Stimulated activated CD4-positive, alpha-beta T cell treated with anti-CD3 and anti-CD28 coated beads, Interleukin-4, amount 100 ng/mL, for 4 hours (primary cell): ENCODE results near the gene ABCC11.

Experiments used
- DNase-seq, 2 experiments: peaks; one replicate each; pipeline ENCODE4 v3.0.0-alpha.2; 2020

Gene ABCC11

DNA sequence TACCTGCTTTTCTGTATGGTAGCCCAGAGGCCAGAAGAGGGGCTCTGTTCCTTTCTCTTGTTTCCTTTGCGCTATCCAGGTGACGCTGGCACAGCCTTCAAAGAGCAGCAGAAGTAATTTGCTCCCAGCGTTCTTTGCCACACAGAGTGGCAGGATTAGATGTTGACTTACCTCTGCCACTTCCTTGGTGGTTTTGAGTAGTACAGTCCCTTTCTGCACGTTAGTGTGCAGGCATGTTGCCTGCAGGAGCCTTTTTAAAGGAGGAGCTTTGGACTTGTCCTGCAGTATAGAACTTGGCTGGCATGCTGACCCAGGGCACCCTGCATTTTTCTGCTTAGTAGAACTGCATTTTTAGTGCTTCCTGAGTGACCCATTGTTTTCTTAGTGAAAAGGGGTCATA is at the start of gene ABCC11:
TSS of gene ABCC11 (minus strand) at position 229 of the 400 bp plus-strand sequence. CDS start 15,618 bp downstream, outside the sequence.
- no peak for DNase-seq

DNA sequence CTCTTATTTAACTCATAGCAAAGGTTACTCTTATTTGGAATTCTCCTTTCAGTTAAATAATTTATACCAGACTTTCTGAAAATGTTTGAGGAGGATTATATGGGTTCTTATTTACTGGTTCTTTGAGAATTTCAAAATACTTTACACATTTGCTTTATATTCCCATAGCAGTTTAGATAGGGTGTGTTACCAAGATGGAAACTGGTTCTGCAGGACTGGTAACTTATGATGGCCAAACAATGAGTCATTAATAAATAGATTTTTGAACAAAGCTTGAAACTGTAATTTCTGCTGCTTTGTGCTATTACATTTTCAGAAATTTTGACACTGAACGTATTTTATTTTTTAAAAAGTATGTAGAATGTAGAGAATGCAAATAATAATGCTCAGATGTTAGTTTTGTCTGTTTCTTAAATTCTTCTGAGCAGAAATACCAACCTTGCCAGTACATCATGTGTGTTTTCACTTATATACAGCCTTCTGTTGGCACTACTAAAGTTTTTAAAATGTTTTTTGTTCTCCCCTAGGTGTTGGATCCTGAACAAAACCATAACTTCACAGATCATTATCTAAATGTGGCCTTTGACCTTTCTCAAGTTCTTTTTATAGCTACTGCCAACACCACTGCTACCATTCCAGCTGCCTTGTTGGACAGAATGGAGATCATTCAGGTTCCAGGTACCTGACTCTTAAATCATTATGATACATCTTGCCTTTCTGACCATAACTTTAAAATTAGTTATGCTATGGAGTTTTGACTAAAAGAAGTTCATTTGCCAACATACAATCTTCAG is 48.3 kb upstream of the ABCC11 start:
- DNase-seq = no peak

DNA sequence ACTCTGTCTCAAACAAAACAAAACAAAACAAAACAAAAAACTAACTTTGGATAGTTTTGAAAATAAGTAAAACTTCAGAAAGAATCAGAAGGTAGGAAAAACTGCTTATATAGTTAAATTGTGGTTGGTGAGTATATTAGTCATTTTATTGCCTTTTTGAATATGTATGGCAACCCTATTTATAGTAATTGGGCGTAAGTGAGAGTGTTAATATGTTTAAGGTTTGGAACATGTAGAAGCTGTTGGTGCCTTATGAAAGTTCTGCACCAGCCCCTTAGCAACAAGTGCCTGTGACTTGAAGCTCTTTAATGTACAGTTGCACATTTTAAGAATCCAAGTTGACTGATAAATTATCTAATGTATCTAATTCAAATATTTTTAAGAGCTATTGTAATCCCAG is 47.4 kb upstream of the ABCC11 start:
- no peak for DNase-seq

DNA sequence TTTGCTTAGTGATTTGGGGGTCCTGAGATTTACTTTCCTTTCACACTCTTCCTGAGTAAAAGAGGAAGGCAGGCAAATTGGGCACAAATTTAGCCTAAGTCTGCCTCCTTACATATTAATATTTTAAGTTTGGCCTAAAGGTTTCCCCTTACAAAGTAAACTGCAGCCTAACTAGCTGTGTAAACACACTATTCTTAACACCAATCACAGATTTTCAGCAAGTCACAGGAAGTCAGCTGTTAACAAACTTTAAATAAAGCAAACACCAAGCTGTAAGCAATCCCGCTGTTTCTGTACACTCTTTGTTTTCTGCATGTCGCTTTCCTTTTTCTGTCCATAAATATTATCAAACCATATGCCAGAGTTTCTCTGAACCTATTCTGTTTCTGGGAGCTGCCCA is 45.1 kb upstream of the ABCC11 start:
- DNase-seq = no peak

DNA sequence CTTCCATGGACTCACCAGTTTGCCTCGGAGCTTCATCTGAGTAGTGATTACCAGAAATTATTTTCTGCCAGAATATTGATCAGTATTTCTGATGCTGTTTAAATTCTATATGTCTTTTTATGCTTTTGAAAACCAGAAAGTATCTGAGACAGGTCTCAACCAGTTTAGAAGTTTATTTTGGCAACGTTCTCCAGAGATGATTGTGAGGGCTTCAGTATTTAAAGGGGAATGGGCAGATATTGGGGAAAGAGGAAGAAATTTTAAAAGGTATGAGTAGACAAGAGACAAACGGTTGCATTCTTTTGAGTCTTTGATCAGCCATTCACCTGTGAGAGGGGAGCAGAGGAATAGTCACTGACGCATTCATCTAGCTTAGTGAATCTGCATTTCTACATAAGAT is 44.4 kb upstream of the ABCC11 start:
- DNase-seq = no peak

DNA sequence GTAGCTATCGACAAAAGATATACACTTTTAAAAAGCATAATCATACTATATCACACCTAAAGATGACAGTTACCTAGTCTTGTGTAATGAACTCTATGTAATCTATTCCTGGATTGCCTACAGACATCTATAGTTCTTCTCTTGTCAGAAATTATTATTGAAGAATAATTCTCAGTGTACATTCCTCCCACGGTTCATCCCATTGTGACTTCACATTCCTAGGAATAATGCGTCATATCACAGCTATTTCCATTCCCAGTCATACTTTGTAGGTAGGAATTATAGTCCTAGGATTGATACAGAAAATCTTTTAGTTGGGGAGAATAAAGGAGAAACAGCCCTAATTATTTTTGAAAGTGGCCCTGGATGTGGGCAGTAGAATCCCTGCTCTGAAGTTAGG is 44.0 kb upstream of the ABCC11 start:
- DNase-seq = no peak

DNA sequence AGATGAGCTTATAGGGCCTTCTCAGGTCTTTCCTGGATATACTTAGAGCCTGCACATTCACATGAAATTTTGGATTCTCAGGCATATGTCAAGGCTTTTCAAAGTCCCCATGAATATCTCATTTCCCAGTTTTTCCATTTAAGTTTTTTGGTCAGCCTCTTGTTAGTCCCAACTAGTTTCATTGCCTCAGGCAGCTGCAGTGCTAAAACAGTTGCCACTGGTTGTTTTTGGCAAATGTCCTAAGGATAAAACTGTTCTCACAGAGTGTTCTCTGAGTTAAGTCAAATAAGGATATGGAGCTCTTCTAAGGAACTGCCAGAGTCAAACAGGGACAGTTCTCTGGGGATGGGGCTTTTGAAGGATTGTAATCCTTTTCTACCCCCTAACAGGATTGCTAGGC is 39.9 kb upstream of the ABCC11 start:
- no peak for DNase-seq

DNA sequence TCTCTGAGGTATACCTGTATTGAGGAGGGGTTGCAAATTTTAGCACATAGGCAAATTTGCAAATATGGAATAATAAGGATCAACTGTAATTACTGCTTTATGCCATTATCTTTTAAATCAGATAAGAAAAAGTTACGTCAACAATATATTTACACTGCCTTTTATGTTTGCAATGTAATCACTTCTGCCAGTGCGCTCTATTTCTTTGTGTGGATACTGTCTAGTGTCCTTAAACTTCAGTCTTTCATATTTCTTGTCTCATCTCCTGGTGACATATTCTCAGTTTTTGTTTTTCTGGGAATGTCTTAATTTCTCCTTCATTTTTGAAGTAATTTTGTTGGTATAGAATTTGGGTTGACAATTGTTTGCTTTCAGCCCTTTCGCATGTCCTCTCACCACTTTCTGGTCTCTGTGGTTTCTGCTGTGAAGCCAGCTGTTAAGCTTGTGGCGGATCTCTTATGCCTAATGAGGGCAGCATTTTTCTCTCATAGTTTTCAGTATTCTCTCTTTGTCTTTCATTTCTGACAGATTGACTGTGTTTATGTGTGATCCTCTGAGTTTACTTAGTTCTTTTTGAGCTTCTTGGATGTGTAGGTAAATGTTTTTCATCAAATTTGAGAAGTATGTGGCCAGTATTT is 37.6 kb upstream of the ABCC11 start:
- no peak for DNase-seq

DNA sequence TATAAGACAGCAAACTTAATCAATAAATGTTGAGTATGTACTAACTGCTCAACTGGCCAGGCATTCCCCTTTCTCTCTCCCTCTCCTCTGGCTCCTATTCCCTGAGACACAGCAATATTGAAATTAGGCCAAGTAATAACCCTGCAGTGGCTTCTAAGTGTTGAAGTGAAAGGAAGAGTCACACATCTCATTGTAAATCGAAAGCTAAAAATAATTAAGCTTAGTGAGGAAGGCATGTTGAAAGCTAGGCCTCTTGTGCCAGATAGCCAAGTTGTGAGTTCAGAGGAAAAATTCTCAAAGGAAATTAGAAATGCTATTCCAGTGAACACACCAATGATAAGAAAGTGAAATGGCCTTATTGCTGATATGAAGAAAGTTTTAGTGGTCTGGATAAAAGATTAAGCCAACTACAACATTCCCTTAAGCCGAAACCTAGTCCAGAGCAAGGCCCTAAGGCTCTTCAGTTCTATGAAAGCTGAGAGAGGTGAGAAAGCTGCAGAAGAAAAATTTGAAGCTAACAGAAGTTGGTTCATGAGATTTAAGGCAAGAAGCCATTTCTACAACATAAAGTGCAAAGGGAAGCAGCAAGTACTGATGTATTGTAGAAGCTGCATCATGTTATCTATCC is 35.4 kb upstream of the ABCC11 start:
- DNase-seq = no peak

DNA sequence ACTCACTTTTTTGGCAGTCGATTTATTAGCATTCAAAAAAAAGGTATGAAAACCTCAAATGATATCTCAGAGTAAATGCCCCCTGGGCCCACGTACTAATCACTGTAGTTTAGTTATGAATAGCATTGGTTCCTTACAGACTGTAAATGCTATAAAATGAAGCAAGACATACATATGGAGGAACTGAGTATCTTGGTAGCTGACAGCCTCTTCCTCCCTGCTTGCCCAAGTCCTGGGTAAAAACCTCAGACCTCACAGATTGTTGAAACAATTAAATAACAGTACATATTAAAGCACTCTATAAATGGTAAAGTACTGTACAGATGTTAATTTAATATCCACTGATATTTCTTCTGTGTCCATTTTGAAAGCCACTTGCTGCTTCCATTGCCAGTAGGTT is 33.2 kb upstream of the ABCC11 start:
- DNase-seq = no peak

DNA sequence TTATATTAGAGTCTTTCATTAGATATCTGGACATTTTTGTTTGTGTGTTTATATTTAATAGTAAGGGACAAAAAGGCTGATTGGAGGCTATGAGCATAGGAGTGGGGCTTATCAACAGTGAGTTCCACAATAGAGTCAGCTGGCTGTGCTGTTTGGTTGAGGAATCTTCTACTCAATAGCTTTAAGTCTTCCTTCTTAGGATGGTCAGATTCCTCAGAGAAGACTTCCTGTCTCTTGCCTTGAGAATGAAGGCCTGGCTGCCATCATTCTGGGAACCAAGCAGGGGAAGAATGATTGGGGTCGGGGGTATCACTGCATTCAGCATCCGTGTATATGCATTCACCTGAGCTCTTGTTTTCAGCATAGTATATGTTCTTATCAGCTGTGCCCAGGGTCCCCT is 31.9 kb upstream of the ABCC11 start:
- no peak for DNase-seq

DNA sequence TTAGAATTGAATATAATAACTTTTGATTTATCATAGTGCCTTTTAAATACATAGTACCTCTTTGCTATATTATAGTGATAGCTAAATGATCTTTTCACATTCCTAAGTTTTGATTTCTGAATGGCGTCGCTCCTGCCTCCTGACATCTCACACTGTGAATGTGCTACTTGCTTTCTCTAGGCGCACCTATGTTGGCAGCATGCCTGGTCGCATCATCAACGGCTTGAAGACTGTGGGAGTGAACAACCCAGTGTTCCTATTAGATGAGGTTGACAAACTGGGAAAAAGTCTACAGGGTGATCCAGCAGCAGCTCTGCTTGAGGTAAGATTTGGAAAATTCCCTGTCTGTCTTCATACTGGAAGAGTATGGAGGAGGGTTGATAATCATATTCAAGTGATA is 29.8 kb upstream of the ABCC11 start:
- DNase-seq = no peak

DNA sequence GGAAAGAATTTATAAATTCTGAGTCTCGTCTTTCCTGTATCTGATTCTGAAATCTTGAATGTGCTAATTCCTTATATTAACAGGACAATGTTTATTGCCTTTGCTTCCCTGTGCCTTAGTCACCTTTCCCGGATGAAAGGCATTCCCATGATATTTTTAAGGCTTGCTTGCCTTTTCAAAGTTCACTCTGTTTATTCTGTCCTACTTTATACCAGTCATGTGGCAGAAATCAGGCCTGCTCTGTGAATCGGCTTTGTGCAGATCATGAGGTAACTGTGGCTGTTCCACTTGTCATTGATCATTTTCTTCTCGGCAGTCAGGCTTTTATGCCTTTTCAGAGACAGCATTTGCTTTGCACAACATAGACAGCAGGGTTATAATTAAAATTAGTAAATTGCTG is 28.8 kb upstream of the ABCC11 start:
- DNase-seq = no peak

DNA sequence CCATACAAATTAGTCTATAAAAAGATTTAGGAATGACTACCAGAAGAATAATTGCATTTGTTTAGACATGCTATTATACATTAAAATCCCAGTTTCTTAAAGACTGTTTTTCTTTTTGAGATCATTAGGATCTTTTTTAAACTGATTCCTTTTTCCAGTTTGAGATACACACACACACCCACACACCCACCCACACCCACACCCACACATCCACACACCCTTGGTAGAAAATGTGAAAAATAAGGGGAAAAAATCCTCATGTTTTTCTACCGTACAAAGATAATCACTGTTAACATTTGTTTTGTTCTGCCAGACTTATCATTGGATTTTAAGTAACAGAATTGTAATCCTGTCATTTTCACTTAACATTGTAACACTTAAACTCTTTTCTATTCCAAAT is 27.1 kb upstream of the ABCC11 start:
- DNase-seq = no peak

DNA sequence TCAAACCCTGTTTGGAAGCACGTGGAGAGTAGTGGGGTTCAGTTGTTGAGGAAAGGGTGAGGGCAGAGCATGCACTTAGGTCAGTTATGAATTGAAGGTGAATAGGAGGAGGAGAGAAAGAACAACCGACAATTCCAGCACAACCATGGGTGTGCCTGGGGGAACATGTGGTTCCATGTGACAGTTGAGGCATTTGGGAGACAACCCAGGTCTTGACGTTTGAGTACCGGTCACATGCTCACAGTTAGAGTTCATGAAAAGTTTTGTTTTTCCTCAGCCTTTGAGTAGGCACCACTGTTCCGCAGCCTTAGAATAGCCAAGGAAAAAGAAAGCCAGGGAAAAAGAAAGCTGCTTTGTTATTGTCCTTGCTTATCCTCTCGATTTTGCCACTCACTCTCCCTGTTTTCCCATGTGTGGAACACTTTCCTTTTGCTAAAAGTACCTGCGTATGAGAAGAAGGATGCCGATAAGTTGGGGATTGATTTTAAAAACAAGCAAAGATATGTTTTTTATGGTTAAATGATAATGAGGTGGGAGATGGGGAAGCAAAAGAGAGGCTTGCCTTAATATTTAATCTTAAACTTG is 25.6 kb upstream of the ABCC11 start:
- no peak for DNase-seq

DNA sequence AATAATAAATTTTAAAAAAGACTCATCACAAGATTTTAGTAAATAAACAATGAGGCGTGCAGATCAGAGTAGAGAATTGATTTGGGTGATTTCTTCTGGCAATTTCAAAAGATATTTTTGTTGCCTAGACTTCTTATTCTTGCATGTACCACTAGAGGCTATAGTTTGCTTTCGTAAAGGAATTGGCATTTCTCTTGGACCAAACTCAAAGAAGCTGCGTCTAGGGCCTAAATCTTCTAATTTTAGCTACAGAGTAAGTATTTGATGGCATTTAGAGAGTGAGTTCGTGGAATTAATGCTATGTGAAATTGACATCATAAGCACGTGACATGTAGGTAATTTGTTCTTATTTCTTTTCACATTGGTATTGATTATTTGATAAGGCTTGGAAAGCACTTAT is 24.4 kb upstream of the ABCC11 start:
- DNase-seq = no peak

DNA sequence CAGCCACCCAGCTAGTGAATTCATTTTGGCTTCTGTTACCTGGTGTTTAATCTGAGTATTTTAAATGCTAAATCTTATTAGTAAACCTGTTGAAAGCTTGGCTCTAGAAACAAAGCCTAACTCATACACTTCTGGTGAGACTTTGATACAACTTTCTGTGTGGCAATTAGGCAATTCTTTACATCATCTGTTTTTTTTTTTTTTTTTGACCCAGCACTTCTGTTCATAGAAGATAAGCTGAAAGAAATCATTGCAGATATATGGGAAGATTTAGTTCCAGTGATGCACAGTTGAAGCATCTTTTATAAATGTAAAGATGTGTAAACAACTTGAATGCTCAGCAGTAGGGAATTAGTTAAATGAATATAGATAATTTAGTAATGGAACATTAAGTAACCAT is 21.7 kb upstream of the ABCC11 start:
- no peak for DNase-seq

DNA sequence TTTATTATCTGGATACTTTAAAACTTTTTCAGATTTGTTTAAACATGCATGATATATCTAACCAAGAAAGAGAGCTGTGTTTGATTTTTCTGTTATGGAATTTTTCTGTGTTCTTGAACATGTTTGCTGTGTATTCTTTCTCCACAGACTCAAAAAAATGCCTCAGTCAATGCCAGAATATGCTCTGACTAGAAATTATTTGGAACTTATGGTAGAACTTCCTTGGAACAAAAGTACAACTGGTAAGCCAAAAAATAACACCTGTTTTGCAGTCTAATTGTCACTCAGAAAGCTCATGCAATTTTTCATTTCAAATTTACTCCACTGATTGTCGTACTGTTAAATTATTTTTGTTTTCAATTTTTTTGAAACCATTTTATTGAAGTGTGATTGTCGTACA is 15.3 kb upstream of the ABCC11 start:
- DNase-seq = no peak

DNA sequence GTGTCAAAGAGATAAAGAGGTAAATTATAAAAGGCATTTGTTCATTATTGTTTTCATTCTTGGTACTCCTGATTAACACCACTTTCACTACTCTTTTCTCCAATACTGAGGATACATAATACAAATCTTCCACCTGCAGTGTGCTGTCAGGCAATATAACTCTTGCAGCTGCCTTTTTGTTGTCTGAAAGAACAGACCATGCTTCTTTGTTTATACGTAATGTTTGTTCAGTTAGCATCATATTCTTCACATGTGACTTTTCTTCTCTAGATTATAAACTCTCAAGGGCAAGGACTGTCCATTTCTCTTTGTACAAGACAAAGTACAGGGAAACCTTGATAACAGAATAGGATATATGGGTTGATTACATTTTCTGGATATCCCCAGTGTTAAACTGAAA is 14.2 kb upstream of the ABCC11 start:
- DNase-seq = no peak

DNA sequence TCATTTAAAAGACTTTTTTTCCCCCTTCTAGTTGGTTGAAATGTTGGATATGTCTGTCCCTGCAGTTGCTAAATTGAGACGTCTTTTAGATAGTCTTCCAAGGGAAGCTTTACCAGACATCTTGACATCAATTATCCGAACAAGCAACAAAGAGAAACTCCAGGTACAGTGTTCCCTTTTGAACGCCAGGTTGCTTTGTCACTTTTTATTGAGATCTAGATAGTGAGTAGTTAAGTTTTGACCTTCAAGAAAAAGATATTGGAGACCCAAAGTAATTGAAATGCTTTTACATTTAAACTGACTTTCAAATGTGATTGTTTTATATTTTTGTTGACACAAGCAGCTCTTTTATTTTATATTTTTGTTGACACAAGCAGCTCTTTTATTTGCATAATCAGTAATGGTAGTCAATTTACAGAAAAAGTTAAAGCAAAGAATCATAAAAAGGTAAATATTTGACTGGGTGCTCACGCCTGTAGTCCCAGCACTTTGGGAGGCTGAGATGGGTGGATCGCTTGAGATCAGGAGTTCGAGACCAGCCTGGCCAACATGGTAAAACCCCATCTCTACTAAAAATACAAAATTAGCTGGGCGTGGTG is 9.3 kb upstream of the ABCC11 start:
- no peak for DNase-seq

DNA sequence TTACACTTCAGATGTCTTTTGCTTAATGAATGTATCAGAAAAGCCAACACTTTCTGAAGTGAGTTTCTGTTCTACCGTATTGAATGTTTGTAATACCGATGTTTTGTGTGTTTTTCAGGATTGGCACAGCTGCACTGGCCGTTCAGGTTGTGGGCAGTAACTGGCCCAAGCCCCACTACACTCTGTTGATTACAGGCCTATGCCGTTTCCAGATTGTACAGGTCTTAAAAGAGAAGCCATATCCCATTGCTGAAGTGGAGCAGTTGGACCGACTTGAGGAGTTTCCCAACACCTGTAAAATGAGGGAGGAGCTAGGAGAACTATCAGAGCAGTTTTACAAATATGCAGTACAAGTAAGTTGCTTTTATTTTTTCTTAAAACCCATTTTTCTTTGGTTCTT is 4.7 kb upstream of the ABCC11 start:
- DNase-seq = no peak

DNA sequence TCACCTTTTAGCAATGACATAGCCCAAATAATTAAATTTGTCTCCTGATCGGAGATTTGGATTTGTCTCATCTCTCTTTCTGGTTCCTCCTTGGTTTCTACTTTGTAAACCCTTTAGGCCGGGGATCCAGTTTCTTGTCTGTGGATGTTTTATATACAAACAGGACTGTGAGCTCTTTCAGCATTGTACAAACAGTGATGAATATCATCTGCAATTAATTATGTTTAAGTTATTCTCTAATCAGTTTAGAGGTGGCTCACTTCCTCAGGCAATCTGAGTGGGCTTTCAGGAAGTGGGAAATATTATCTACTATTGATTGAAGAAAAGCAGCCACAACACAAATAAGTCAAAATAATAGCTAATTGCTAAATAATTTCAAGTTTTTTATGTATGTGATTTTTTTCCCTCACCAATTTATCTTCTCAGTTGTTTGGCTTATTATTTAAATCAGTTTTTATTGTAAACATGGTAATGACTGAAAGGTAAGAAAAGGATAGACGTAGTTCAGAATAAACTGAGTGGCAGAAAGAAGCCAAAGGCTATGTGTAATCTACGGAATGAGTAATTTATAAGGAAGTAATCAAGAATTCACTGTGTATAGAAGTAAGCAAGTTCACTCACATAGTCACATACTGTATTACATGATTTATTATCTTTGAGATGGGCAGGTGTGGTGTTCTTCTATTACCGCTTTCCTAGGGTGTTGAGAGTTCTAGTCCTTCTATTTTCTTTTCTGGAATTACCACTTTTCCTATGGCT is 3.4 kb upstream of the ABCC11 start:
- DNase-seq = no peak

DNA sequence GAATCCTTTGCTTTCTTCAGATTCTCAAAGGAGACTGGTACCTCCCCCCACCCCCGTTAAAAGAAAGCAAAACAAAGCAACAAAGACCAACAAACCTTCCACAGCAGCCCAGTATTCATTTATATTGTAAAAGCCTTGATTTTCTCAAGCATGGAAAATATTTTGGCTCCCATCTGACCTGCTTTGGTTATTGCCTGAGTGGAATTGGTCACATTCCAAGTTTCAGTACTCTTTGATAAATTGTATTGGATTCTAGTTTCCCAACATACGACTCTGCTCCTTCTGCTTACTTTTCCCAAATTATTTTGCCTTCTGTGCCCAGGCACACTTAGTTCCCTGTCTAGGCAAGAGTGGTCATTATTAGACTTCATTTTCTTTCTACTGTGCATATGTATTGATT is 1.3 kb downstream of the ABCC11 start:
- no peak for DNase-seq
